HUES64 (cell line): ENCODE measurements around the gene CLSTN2.

Source experiments
- H3K27ac ChIP-seq: 2 replicates; pipeline ENCODE4 v1.7.0; 2013; ENCODE audit warnings: low read depth, low read length, inconsistent platforms
- H3K27me3 ChIP-seq: 2 replicates; pipeline ENCODE4 v1.6.1; 2013; ENCODE audit warnings: mild to moderate bottlenecking, low read length; ENCODE audit not compliant: insufficient read depth
- H3K36me3 ChIP-seq: 2 replicates; pipeline ENCODE4 v1.6.1; 2013; ENCODE audit warnings: mild to moderate bottlenecking, low read length; ENCODE audit not compliant: insufficient read depth
- H3K4me1 ChIP-seq: 2 replicates; pipeline ENCODE4 v1.6.1; 2013; ENCODE audit warnings: mild to moderate bottlenecking, low read length, moderate library complexity; ENCODE audit not compliant: insufficient read depth
- H3K4me3 ChIP-seq: 2 replicates; pipeline ENCODE4 v1.5.1; 2013; ENCODE audit warnings: mild to moderate bottlenecking, low read length, moderate library complexity
- H3K9ac ChIP-seq: 2 replicates; pipeline ENCODE4 v1.6.1; 2013; ENCODE audit warnings: mild to moderate bottlenecking, low read depth, low read length
- H3K9me3 ChIP-seq: 2 replicates; pipeline ENCODE4 v1.6.1; 2013; ENCODE audit warnings: low read depth, low read length; ENCODE audit not compliant: insufficient read depth
- WGBS: fragments of 150-250, 120-280 bp; methylation state at CpG from one replicate; pipeline ENCODE4 v1.1.7; 2013; ENCODE audit warnings: missing lambda C conversion rate; 5-methylcytosine and 5-hydroxymethylcytosine counted together

Gene CLSTN2

GRCh38 chr3:140178482-140178881 is 243.5 kb downstream of the CLSTN2 start:
- no peak overlapping the region for H3K9ac ChIP-seq
- H3K36me3 ChIP-seq: no peaks in the 10 kb centered on the region
- no peaks in the 10 kb centered on the region for H3K9me3 ChIP-seq
- WGBS: 95% methylated on average over 5 of the region's 5 CpGs
- no peak overlapping the region for H3K4me3 ChIP-seq
- no peaks in the 10 kb centered on the region for H3K4me1 ChIP-seq
- no peaks in the 10 kb centered on the region for H3K27me3 ChIP-seq
- no peak overlapping the region for H3K27ac ChIP-seq

GRCh38 chr3:140180603-140181002 is 245.6 kb downstream of the CLSTN2 start:
- Histone ChIP-seq H3K27ac (no peak overlapping the region), H3K9ac (no peak overlapping the region), H3K9me3 (no peaks in the 10 kb centered on the region), H3K36me3 (no peaks in the 10 kb centered on the region), H3K4me1 (no peaks in the 10 kb centered on the region), H3K27me3 (no peaks in the 10 kb centered on the region), H3K4me3 (no peak overlapping the region)
- WGBS: 94% methylated on average over 1 of the region's 1 CpG

- H3K36me3 ChIP-seq: no peaks in the 10 kb centered on the region
- H3K27me3 ChIP-seq: no peaks in the 10 kb centered on the region
- WGBS: 90% methylated on average over 4 of the region's 4 CpGs
- no peak overlapping the region for H3K9ac ChIP-seq
- no peaks in the 10 kb centered on the region for H3K4me1 ChIP-seq
- no peak overlapping the region for H3K4me3 ChIP-seq
- H3K27ac ChIP-seq: no peak overlapping the region
- H3K9me3 ChIP-seq: no peaks in the 10 kb centered on the region
Observed at GRCh38 chr3:140185375-140185774, 250.4 kb downstream of the CLSTN2 start.

GRCh38 chr3:140186421-140186920 is 251.5 kb downstream of the CLSTN2 start:
- Histone ChIP-seq H3K9ac (no peak overlapping the region), H3K9me3 (no peaks in the 10 kb centered on the region), H3K4me1 (no peaks in the 10 kb centered on the region), H3K36me3 (no peaks in the 10 kb centered on the region), H3K4me3 (no peak overlapping the region), H3K27ac (no peak overlapping the region), H3K27me3 (no peaks in the 10 kb centered on the region)

GRCh38 chr3:140187028-140187427 is 252.0 kb downstream of the CLSTN2 start:
- Histone ChIP-seq H3K4me3 (no peak overlapping the region), H3K4me1 (no peaks in the 10 kb centered on the region), H3K27ac (no peak overlapping the region), H3K9me3 (no peaks in the 10 kb centered on the region), H3K36me3 (no peaks in the 10 kb centered on the region), H3K9ac (no peak overlapping the region), H3K27me3 (no peaks in the 10 kb centered on the region)
- 85% methylated on average over 1 of the region's 1 CpG for WGBS

GRCh38 chr3:140187656-140188221 is 252.8 kb downstream of the CLSTN2 start:
- Histone ChIP-seq H3K36me3 (no peaks in the 10 kb centered on the region), H3K27me3 (no peaks in the 10 kb centered on the region), H3K27ac (no peak overlapping the region), H3K9me3 (no peaks in the 10 kb centered on the region), H3K9ac (no peak overlapping the region), H3K4me3 (no peak overlapping the region), H3K4me1 (no peaks in the 10 kb centered on the region)
- 83% methylated on average over 2 of the region's 2 CpGs for WGBS

- 88% methylated on average over 2 of the region's 2 CpGs for WGBS
- Histone ChIP-seq H3K27ac (no peak overlapping the region), H3K9me3 (0 out of 2 replicates have a peak, but pooled peaks cover under 1% of the 10 kb centered on the region)
Observed at GRCh38 chr3:140188285-140188684, 253.3 kb downstream of the CLSTN2 start.

GRCh38 chr3:140189267-140189666 is 254.3 kb downstream of the CLSTN2 start:
- no peaks in the 10 kb centered on the region for H3K36me3 ChIP-seq
- WGBS: 95% methylated on average over 2 of the region's 3 CpGs
- no peak overlapping the region for H3K27ac ChIP-seq
- H3K9ac ChIP-seq: no peak overlapping the region
- no peak overlapping the region for H3K4me3 ChIP-seq
- no peaks in the 10 kb centered on the region for H3K27me3 ChIP-seq
- H3K4me1 ChIP-seq: no peaks in the 10 kb centered on the region
- 0 out of 2 replicates have a peak, but pooled peaks cover 4% of the 10 kb centered on the region for H3K9me3 ChIP-seq

More at GRCh38 chr3:140188285-140188684, 253.3 kb downstream of the CLSTN2 start:
- no peaks in the 10 kb centered on the region for H3K4me1 ChIP-seq
- H3K27me3 ChIP-seq: no peaks in the 10 kb centered on the region
- H3K4me3 ChIP-seq: no peak overlapping the region
- no peaks in the 10 kb centered on the region for H3K36me3 ChIP-seq
- no peak overlapping the region for H3K9ac ChIP-seq

GRCh38 chr3:140189976-140190375 is 255.0 kb downstream of the CLSTN2 start:
- Histone ChIP-seq H3K9ac (no peak overlapping the region), H3K4me3 (no peak overlapping the region), H3K27ac (no peak overlapping the region), H3K4me1 (no peaks in the 10 kb centered on the region), H3K9me3 (0 out of 2 replicates have a peak, but pooled peaks cover 4% of the 10 kb centered on the region), H3K27me3 (no peaks in the 10 kb centered on the region), H3K36me3 (no peaks in the 10 kb centered on the region)
- WGBS: no CpG with 5 or more reads among the region's 1 CpG

GRCh38 chr3:140196970-140197369 is 262.0 kb downstream of the CLSTN2 start:
- no peak overlapping the region for H3K4me3 ChIP-seq

GRCh38 chr3:140198242-140198641 is 263.3 kb downstream of the CLSTN2 start:
- Histone ChIP-seq H3K9ac (no peak overlapping the region), H3K27me3 (no peaks in the 10 kb centered on the region), H3K27ac (no peak overlapping the region), H3K9me3 (0 out of 2 replicates have a peak, but pooled peaks cover 4% of the 10 kb centered on the region), H3K4me3 (no peak overlapping the region), H3K36me3 (no peaks in the 10 kb centered on the region), H3K4me1 (peaks cover 11% of the 10 kb centered on the region)
- WGBS: 85% methylated on average over 2 of the region's 2 CpGs

More at GRCh38 chr3:140196970-140197369, 262.0 kb downstream of the CLSTN2 start:
- H3K9ac ChIP-seq: no peak overlapping the region
- no peaks in the 10 kb centered on the region for H3K27me3 ChIP-seq
- H3K27ac ChIP-seq: no peak overlapping the region
- peaks cover 4% of the 10 kb centered on the region; the same call in 1 of the 2 replicates for H3K4me1 ChIP-seq
- H3K9me3 ChIP-seq: 0 out of 2 replicates have a peak, but pooled peaks cover 4% of the 10 kb centered on the region
- no peaks in the 10 kb centered on the region for H3K36me3 ChIP-seq

GRCh38 chr3:140199008-140199407 is 264.0 kb downstream of the CLSTN2 start:
- no peak overlapping the region for H3K9ac ChIP-seq
- no peak overlapping the region for H3K4me3 ChIP-seq
- H3K27me3 ChIP-seq: no peaks in the 10 kb centered on the region
- no peak overlapping the region for H3K27ac ChIP-seq
- H3K4me1 ChIP-seq: peaks cover 18% of the 10 kb centered on the region
- H3K9me3 ChIP-seq: no peaks in the 10 kb centered on the region
- WGBS: 90% methylated on average over 2 of the region's 2 CpGs
- no peaks in the 10 kb centered on the region for H3K36me3 ChIP-seq
